Iris pigment epithelial cell (primary cell): ENCODE results near the gene SACS.

Experiments
- DNase-seq: peaks from one replicate; pipeline ENCODE4 v3.0.0-alpha.2; 2011; ENCODE audit warnings: low read depth

The SACS gene, protein sequence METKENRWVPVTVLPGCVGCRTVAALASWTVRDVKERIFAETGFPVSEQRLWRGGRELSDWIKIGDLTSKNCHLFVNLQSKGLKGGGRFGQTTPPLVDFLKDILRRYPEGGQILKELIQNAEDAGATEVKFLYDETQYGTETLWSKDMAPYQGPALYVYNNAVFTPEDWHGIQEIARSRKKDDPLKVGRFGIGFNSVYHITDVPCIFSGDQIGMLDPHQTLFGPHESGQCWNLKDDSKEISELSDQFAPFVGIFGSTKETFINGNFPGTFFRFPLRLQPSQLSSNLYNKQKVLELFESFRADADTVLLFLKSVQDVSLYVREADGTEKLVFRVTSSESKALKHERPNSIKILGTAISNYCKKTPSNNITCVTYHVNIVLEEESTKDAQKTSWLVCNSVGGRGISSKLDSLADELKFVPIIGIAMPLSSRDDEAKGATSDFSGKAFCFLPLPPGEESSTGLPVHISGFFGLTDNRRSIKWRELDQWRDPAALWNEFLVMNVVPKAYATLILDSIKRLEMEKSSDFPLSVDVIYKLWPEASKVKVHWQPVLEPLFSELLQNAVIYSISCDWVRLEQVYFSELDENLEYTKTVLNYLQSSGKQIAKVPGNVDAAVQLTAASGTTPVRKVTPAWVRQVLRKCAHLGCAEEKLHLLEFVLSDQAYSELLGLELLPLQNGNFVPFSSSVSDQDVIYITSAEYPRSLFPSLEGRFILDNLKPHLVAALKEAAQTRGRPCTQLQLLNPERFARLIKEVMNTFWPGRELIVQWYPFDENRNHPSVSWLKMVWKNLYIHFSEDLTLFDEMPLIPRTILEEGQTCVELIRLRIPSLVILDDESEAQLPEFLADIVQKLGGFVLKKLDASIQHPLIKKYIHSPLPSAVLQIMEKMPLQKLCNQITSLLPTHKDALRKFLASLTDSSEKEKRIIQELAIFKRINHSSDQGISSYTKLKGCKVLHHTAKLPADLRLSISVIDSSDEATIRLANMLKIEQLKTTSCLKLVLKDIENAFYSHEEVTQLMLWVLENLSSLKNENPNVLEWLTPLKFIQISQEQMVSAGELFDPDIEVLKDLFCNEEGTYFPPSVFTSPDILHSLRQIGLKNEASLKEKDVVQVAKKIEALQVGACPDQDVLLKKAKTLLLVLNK (N-terminal part only)

GRCh38 chr13:23433171-23434153 lies at the start of gene SACS:
SACS (minus strand) TSS chr13:23433702; CDS start chr13:23411239, 22,463 bp downstream.
- DNase-seq, result peak; percentile 55

GRCh38 chr13:23480324-23480723 lies 46.8 kb upstream of the SACS start:
- DNase-seq, result no peak

DNA sequence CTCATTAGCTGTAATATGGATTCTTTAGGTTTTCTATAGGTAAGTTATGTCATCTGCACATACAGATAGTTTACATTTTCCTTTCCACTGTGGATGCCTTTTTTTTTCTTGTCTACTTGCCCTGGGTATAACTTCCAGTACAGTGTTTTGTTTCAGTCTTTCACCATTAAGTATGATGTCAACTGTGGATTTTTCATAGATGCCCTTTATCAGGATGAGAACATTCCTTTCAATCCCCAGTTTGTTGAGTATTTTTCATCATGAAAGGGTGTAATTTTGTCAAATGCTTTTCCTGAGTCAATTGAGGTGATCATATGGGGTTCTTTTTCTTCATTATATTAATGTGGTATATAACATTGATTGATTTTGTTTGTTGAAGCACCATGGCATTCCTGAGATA lies 43.6 kb upstream of the SACS start:
- peak; percentile 36 for DNase-seq

GRCh38 chr13:23473221-23473620 lies 39.7 kb upstream of the SACS start:
- no peak for DNase-seq

DNA sequence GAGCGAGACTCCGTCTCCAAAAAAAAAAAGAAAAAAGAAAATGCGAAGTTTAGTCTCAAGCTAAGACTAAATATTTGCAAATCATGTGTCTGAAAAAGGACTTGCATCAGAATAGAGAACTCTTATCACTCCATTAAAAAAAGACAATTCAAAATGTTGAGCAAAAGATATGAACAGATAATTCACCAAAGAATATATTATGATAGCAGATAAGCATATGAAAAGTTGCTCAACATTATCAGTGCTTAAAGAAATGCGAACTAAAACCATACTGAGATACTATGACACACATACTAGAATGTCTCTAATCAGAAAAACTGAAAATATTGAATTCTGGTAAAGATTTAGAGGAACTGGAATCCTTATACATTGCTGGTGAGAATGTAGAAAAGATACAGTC lies 38.7 kb upstream of the SACS start:
- DNase-seq, result no peak

DNA sequence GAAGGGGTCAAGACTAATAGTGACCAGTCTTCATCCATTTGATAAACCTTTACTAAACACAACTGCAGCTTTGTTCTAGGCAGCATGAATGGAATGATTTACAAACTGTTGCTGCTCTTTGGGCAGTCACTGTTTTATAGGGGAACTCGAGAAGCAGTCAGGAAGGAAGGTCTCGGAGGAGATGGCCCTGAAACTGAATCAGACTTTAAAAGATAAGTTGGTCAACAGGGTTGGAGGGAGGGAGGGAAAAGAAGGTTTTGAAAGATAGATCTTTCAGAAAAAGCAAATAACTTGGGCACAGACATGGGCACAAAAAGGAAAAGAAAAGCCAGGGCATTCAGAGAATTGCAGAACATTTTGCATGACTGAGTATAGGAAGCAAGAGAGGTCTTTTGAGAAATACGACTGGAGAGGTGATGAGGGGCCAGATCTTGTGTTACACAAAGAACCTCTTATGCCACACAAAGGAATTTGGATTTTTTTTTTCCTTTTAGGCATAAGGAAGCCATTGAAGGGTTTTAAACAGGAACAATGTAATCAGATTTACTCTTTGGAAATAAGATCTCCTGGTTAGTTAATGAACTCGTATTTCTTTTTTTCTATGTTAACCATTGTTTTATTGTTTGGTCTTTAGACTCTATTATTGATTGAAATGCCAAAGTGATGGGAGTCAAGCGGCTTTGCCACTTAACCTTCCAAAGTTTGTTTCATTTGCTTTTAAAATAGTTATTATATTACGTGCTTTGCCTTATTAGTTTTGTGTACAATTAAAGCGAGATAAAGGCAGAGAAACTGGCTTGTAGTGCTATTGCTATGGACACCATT lies 37.5 kb upstream of the SACS start:
- DNase-seq, result no peak

DNA sequence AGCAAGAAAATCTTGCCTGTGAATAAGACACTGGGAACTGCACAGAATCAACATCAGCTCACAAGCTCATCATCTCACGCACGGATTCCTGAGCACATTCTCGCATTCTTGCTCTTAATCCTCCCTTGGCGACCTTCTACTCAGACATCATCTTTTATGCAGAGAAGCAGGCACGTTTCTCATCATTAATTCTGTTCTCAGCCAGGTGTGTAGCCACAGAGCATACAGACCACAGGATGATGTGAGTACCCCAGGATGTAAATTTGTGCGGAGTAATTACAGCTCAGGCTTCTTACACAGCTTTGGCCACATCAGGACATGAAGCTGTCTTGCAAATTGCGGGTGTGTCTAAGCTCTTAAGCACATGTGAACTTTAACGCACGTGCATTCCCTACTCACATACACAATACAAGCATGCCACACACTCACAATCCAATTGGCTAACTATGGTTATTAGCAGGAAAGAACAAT lies 36.5 kb upstream of the SACS start:
- peak; percentile 92 for DNase-seq

DNA sequence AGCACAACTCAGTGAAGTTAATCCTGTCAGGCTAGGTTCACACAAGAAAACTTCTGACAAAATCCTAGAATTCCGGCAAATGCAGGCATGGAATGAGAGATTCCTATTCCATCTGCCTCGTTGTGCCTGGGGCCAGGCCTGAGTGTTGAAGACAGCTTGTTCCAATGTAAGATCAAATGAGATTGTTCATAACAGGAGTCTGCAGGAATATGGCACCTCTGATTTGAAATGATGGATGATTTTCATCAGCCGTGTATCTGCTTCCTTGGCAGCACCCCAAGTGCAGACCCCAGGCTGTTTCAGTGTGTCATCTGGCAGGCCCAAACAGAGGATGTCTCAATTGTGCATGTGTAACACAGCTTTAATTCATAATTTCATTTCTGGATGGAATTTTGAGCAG lies 35.3 kb upstream of the SACS start:
- no peak for DNase-seq

GRCh38 chr13:23467932-23468278 lies 34.4 kb upstream of the SACS start:
- no peak for DNase-seq

- DNase-seq, result no peak
Measured at GRCh38 chr13:23467048-23467931, 33.8 kb upstream of the SACS start.

DNA sequence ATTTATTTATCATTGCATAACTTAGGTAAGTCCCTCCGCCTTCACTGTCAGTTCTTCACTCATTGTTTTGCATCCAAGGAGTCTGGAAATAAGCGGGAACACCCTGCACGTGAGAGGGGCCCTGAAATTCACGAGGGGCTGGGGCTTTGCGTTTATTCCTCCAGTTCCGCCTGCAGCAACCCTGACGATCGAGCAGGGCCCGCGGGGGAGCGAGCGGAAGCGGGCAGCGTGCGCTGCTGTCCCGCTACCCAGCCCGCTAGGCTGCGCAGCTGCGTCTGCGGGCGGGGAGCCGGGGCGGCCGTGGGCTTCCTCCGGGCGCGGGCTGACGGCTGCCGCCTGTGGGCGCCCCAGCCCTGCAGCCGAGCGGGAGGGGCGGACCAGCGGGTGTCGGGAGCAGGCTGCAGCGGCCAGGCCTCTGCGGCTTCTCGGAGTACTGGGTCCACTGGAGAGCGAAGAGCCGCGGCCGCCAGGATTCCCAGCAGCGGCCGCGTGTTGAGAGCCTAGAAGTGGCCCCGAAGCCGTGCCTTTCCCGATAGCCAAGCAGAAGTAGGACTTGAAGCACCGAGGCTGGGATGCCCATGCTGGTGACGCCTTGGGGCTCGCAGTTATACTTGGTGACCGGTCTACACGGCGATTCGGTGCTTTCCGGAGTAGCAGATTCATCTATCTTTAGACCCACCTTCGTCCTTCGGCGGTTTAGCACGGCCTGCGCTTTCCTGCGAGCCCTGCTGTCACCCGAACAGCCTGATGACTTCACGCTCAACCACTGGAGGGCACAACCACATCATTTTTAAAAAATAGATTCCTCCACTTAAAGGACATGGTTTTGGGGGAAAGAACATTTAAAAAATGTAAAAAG lies 32.9 kb upstream of the SACS start:
- DNase-seq, result peak; percentile 84

DNA sequence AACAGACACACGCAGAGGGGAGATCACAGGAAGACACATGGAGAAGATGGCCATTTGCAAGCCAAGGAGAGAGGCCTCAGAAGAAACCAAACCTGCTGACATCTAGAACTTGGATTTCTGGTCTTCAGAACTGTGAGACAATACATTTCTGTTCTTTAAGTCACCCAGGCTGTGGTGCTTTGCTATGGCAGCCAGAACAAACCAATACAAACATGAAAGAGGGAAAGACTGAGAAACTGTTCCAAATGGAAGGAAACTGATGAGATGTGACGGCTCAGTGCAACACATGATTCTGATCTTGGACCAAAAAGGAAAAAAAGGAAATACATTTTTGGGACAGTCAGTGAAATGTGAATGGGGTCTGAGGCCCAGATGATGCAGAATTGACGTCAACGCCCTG lies 30.2 kb upstream of the SACS start:
- DNase-seq, result no peak

DNA sequence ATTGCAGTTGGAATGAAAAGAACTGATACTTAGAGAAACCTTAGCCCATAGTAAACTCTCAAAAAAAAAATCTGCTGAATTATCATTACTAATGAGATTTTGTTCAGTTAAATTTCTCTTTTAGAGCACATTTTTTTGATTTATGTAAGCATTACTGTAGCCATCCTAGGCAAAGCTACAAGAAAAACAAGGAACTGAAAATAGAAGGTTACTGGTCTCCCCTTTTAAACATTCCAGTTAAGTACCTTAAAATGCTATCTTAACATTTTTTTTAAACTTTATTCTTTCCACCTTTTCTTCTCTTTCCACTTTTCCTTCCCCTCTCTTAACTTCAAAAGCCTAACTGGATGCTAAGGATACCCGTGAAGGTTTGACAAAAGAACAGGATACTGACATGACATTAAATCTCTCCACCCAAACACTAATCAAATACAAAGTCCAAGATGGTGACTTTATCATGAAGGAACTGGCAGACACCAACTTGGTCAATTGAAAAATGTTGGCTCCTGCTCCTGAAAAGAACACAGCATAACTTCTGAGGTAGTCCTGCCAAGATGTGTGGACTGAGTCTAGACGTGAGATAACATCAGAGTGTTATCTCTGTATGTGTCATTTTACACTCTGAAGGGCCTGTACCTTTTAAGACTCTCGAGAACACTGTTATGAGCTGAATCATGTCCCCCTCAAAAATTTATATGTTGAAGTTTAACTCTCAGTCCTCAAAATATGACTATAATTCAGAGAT lies 29.5 kb upstream of the SACS start:
- DNase-seq, result peak; percentile 58

GRCh38 chr13:23461544-23461943 lies 28.0 kb upstream of the SACS start:
- no peak for DNase-seq

GRCh38 chr13:23460921-23461320 lies 27.4 kb upstream of the SACS start:
- no peak for DNase-seq

DNA sequence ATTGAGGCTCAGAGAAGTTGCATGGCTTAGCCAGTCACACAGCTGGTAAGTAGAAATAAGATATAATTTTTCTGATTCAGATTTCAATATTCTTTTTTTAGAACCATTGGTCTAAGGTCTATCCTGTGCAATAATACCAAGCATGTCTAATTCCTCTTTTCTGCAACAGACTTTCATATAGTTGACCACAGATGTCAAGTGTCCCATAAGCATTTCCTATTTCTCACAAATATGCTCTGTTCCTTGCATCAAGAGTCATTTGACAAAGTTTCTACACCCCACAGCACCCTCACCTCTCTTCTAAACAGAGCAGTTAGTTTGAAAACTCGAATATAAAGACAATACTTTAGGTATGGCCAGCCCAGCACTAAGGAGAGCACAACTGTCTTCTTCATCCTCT lies 26.8 kb upstream of the SACS start:
- DNase-seq, result no peak

GRCh38 chr13:23458989-23459388 lies 25.5 kb upstream of the SACS start:
- no peak for DNase-seq
